Measurements from ENCODE around the gene DGUOK.

Gene DGUOK

GRCh38 chr2:73993376-73993775, 66.7 kb downstream of the DGUOK start:
- CTCF ChIA-PET = no interaction called here
- POLR2A ChIA-PET (ENCODE audit: low non-redundant PET) = no interaction called here
- H3K27ac ChIP-seq = peak overlapping the region; percentile 58
- no peak for DNase-seq (ENCODE audit: low spot score)
- TF ChIP-seq, protein P1, sequence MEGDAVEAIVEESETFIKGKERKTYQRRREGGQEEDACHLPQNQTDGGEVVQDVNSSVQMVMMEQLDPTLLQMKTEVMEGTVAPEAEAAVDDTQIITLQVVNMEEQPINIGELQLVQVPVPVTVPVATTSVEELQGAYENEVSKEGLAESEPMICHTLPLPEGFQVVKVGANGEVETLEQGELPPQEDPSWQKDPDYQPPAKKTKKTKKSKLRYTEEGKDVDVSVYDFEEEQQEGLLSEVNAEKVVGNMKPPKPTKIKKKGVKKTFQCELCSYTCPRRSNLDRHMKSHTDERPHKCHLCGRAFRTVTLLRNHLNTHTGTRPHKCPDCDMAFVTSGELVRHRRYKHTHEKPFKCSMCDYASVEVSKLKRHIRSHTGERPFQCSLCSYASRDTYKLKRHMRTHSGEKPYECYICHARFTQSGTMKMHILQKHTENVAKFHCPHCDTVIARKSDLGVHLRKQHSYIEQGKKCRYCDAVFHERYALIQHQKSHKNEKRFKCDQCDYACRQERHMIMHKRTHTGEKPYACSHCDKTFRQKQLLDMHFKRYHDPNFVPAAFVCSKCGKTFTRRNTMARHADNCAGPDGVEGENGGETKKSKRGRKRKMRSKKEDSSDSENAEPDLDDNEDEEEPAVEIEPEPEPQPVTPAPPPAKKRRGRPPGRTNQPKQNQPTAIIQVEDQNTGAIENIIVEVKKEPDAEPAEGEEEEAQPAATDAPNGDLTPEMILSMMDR (conservative IDR thresholded peaks at IDR 0.05; ENCODE audit: low read depth) = no peak

DNA sequence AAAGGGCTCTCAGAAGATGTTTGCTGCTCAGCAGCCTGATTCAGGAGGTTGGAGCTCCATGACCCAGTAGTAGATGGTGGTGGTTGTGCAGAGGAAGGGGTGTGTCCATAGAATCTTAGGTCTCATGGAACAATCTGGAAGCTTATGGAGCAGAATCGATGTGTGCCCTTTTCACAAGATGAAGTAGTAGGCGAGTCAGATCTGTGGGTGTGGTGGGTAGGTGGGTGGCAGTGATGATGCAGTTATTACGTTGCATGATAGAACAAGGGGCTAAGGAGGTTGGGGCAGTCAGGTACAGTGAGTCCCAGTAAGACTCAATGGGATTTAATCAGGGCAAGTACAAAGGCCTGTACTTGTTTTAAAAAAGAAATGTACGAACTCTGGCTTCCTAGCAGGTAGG, 67.1 kb downstream of the DGUOK start:
- H3K27ac ChIP-seq = peak overlapping the region; percentile 58; the same call in 1 of the 2 replicates
- ChIA-PET POLR2A (ENCODE audit: low non-redundant PET) (no interaction called here), CTCF (no interaction called here)
- TF ChIP-seq, protein P1 (conservative IDR thresholded peaks at IDR 0.05; ENCODE audit: low read depth) = no peak
- no peak for DNase-seq (ENCODE audit: low spot score)

DNA sequence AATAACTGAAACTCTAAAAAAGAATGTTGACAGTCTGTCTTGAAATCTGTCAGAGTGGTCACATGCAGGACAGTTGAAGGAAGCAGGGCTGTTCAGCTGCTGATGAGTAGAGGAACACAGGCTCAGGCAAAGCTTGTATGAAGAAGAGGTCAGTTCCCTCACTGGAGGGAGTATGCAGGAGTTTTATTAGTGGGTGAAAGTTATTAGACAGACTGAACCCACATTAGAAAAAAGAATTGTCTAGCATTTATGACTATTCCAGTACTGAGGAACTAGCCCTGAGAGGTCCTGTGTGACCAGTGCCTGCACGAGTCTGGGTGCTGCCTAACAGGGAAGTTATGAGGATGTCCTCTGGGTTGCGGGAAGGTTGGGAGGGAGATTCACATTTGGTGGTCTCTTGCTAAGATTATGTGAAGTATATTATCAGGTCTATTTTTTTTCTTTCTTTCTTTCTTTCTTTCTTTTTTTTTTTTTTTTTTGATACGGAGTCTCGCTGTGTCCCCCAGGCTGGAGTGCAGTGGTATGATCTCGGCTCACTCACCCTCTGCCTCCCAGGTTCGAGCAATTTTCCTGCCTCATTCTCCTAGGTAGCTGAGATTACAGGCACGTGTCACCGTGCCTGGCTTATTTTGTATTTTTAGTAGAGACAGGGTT, 67.6 kb downstream of the DGUOK start:
- CTCF ChIA-PET = no interaction called here
- TF ChIP-seq, protein P1 (conservative IDR thresholded peaks at IDR 0.05; ENCODE audit: low read depth) = no peak
- POLR2A ChIA-PET (ENCODE audit: low non-redundant PET) = no interaction called here
- no peak for DNase-seq (ENCODE audit: low spot score)
- no peak overlapping the region for H3K27ac ChIP-seq

DNA sequence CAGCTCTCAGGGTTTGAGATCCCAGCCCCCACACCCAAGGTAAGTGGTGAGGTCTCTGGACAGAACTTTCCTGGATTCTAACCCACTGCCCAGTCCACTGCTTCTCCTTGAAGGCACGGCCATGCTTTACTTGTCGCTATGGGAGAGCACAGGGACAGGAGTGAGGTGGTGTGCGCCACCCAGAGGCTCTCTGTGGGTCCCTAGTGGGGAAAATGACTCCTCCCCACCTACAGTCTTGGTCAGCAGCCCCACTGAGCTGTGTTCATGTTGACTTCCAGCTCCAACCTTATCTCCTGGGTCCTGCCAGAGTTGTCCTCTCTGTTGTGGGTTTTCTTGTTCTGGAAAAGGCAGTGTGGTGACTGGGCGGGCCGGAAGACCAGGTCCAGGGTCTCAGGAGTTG, 69.1 kb downstream of the DGUOK start:
- POLR2A ChIA-PET (ENCODE audit: low non-redundant PET) = no interaction called here
- no peak for DNase-seq (ENCODE audit: low spot score)
- TF ChIP-seq, protein P1 (conservative IDR thresholded peaks at IDR 0.05; ENCODE audit: low read depth) = no peak
- no peak overlapping the region for H3K27ac ChIP-seq
- CTCF ChIA-PET = no interaction called here

- ChIA-PET POLR2A (ENCODE audit: low non-redundant PET) (no interaction called here), CTCF (no interaction called here)
- no peak for DNase-seq (ENCODE audit: low spot score)
- H3K27ac ChIP-seq = no peak overlapping the region
- TF ChIP-seq, protein P1 (conservative IDR thresholded peaks at IDR 0.05; ENCODE audit: low read depth) = no peak
These were observed 71.1 kb downstream of the DGUOK start for GRCh38 chr2:73997813-73998212.

DNA sequence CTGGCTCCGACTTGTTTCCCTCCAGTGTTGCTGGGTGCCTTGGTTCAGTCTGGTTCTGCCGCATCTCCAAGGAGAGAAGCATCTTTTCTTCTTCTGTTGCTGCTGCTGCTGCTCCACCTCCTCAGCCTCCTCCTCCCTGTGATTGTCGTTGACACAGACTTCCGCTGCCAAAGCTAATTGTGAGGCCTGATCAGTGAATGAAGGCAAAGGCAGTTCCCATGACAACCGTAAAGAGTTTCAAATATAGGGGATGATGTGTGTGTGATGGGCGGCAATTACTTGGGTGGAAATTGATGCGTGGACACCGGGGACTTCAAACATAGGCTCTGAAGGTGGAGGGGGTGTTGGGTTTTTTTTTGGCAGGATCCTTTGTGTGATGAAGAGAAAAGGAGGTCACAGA, 71.8 kb downstream of the DGUOK start:
- DNase-seq (ENCODE audit: low spot score) = no peak
- ChIA-PET CTCF (no interaction called here), POLR2A (ENCODE audit: low non-redundant PET) (no interaction called here)
- H3K27ac ChIP-seq = no peak overlapping the region
- TF ChIP-seq, protein P1 (conservative IDR thresholded peaks at IDR 0.05; ENCODE audit: low read depth) = no peak

All from RWPE1 (cell line).